Esophagus squamous epithelium (tissue), 4 donors: Measurements from ENCODE around the gene TAS2R20.
"Not testable (repeated sequence)": the region's sequence is repeated elsewhere in the genome, so short reads cannot be mapped to it uniquely, and the experiment has no call there.

Experiments
- CTCF ChIP-seq, 6 experiments: fragments of 450-650 bp in 4 of 6; fragments of 200-600 bp in 2 of 6; sonication (generic) in 2 of 6; IDR thresholded peaks; one replicate each; pipeline ENCODE4 v1.5.1; 2016 to 2019; ENCODE audit warnings: antibody characterized with exemption in 6 of 6, mild to moderate bottlenecking in 4 of 6, moderate library complexity in 4 of 6
- POLR2A ChIP-seq, 4 donors: fragments of 450-650 bp; IDR thresholded peaks; one replicate each; pipeline ENCODE4 v1.6.1; 2017; ENCODE audit warnings: antibody characterized with exemption in 4 of 4, mild to moderate bottlenecking in 4 of 4, moderate library complexity in 3 of 4

GRCh38 chr12:11033959-11034358, 35.9 kb upstream of the TAS2R20 start:
- TF ChIP-seq POLR2A, CTCF (IDR thresholded peaks at IDR 0.05): not testable (repeated sequence)
